DMS 273 (cell line): ENCODE measurements around the gene TNFSF12.
"Not testable (repeated sequence)": the region's sequence is repeated elsewhere in the genome, so short reads cannot be mapped to it uniquely, and the experiment has no call there.

ENCODE experiments used
- DNase-seq: peaks from one replicate; lab custom pipeline; 2025; ENCODE audit not compliant: unreplicated experiment; lab: John Stamatoyannopoulos, UW

The TNFSF12 gene

DNA sequence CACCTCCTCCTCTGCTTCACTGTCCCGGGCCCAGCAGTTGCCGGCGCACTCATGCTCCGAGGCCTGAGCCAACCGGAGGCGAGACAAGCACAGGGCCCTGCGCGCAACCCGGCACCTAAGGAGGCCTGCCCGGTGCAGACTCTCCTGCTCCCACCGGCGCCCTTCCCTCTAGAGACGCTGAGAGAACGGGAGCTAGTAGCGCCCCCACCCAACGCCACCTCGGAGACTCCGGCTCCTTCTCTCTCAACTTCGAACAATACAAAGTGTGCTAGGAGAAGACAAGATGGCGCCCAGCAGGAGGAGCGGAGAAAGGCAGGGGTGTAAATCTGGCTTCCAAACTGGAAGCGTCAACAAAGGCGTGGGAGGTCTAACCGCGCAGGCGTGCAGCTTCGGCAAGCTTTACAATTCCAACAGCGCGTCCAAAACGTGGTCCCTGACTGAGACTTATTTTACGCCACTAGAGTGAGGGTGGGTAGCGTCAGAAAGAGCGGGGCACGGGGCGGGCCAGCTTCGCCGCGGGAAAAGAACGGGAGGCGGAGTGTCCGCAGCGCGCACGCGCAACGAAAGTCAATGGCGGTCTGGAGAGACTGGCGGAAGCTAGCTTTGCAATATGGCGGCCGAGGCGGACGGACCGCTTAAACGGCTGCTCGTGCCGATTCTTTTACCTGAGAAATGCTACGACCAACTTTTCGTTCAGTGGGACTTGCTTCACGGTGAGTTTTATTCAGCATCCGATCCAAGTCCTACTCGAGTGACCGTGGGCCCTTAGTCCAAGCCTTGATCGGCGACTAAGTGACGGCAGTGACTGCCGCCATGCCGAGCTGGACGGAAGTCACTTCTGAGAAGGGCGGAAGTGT lies 34.6 kb downstream of the TNFSF12 start, which contains the start of gene MPDU1:
TSS of gene MPDU1 (plus strand) at position 600 of the 857 bp plus-strand sequence. CDS start at position 611, 11 bp downstream.
- peak; percentile 97 for DNase-seq

DNA sequence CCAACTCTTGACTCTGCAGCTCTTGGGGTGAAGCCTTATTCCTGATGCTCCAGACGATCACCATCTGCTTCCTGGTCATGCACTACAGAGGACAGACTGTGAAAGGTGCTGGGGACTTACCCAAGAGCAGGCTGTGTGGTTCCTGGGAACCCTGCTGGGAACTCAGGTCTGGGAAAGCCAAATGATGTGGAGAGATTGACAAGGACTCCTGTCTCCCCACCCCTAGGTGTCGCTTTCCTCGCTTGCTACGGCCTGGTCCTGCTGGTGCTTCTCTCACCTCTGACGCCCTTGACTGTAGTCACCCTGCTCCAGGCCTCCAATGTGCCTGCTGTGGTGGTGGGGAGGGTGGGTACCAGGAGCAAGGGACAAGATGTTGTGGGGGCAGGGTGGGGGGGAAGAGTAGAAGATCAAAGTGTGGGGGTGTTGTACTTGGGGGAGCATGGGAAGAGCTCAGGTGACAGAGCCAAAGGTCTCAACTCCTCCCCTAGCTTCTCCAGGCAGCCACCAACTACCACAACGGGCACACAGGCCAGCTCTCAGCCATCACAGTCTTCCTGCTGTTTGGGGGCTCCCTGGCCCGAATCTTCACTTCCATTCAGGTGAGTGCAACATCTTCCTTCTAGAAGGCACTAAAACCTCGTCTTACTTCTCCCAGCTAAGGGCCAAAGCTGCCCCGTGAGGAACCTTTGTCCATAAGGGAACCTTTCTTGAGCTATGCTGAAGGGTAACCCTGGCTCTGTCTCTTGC lies 38.0 kb downstream of the TNFSF12 start:
- peak; percentile 52 for DNase-seq

DNA sequence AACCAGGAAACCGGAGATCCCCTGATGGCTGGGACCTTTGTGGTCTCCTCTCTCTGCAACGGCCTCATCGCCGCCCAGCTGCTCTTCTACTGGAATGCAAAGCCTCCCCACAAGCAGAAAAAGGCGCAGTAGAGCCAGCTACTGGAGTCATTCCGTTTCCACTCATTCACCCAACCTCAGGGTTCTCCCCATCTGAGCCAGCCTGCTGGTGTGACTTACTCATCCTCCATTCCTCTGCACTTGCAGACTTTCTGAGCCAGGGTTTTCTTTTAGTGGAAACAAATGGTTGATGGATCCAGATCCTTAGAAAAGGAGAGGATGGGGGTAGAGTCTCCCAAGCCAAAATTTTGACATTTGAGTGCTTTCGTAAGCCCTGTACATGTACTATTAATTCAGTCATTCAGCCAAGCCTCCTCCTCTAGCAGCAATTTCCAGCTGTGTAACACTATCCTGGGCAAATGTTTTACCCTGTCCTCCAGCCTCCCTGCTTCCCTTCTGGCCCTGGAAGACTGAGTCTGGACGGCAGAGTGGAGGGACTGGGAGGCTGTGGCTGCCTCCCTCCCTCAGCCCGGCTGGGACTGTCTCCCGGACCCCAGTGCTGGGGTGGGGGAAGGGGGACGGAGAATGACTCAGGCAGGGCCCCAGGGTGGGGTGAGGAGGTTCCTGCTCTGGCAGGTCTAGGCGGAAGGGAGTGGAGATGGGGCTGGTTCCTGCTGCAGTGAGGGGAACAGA lies 38.7 kb downstream of the TNFSF12 start:
- no peak for DNase-seq

DNA sequence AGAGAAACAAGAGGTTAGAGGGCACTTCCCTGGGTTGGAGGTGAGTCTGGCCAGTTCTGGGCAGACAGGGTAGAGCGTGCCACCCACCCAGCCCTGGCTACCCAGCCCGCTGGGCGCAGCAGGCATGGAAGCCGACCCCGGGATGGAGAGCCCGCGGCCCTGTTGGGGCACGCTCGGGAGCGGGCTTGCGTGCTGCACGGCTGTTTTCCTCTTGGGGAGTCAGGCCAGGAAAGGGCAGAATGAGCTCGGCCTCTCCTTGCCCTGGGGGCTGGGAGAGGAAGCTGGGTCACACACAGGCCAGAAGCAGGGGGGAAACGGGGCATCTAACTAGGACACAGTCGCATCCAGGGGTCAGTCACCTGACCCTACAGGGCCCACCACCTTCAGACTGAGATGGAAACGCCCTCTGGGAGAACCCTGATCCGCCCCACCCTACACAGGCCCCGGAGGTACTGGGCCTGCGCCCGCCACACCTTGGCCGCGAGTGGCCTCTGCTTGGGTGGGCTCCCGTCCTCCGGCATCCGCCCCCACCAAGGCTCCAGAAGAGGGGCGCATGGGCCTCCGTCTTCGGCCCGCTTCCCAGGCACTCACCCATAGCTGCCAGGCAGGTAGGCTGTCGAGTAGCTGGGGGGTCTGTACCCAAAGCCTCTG lies 39.8 kb downstream of the TNFSF12 start:
- DNase-seq, result no peak

DNA sequence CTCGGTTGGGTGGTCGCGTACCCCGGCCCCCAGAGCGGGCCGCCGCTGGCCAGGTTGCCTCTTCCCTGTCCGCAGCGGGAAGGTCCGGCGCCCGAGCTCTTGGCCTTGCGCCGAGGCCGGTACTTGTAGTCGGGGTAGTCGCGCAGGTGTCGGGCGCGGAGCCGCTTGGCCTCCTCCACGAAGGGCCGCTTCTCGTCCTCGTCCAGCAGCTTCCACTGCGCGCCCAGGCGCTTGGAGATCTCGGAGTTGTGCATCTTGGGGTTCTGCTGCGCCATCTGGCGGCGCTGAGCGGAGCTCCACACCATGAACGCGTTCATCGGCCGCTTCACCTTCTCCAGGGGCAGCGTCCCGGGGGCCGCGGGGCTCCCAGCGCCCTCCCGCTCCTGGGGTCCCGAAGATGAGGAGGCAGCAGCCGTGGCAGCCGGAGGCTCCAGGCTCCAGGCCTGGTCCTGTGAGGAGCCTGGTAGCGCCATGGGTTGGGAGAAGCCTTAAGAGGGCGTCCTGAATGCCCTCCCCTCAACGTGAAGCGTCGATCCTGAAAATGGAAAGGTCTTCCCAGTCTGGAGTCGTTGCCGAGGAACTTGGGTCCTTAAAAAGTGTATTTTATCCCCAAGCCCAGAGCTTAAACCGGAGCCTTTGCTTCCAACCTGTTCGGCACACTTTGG lies 40.5 kb downstream of the TNFSF12 start:
- DNase-seq, result peak; percentile 81

DNA sequence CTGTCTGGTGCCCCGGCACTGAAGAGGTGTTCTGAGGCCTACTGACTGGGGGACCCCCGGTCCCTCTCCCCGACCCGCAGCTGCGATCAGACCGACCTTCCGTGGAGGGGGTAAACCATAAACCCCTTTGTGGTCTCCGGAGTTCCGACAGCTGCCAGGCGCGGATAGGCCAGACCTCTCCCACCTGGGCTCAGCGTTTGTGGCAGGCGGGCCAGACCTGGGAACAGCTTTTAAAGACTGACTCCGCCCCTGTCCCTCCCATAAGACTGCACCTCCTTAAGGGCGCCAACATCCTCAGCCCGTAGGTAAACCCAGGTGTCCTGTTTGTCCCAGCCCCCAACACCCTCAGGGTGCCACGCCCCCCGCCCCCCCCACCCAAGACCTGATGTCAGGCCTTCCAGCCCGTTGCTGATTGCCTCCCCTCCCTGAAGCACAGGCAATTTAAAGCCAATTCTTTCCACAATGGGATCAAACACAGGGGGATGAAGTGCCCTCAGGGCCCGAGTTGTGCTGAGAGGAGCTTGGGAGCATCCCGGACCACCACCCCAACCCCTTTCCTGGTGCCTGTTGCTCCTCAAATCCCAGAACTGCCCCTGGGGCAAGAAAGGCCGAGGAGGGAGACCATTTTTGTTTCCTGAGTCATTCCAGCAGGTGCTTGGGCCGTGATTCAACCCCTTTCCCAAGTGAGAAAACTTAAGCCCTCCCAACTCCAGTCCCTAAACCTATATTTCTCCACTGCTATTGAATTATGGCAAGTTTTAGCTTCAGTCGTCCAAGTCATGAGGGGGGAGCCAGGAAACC lies 41.2 kb downstream of the TNFSF12 start, which contains the start of gene SOX15:
TSS of gene SOX15 (minus strand) at position 204 of the 801 bp plus-strand sequence. CDS start 418 bp downstream, outside the sequence.
- no peak for DNase-seq

DNA sequence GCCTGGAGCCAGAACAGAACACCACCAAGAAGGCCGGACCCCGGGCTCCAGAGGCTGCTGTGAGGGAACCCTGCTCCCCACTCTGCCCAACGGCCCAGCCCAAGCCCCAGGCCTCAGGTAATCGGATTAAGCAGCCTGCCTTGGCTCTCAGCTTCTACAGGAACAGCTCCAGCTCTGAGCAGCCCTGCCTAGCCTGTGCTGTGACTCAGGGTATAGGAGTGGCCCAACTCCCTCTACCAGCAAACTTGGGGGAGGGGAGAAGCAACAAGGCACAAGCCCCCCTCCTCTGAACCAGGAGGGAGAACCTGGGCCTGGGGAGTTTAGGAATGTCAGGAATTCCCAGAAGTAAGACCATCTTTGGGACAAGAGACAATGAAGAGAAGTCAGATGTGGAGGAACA lies 41.9 kb downstream of the TNFSF12 start:
- DNase-seq, result no peak

DNA sequence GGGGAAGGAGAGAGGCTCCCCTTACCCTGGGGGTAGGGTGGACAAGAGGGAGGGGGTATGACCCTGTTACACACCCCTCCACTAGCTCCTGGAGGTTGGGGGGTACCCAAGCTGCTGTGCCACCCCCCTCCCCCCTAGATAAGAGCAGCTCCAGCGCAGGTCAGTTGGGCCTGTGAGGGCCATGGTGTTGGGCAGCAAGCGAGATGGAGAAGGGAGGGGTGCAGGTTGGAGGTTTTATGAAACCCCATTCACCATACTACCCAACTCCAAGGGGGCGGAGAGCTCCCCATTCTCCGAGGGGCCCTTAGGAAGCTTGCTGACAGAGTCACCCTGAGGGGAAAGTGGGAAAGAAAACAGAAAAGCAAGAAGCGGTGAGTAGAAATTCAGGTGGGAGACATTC lies 42.7 kb downstream of the TNFSF12 start:
- no peak for DNase-seq

DNA sequence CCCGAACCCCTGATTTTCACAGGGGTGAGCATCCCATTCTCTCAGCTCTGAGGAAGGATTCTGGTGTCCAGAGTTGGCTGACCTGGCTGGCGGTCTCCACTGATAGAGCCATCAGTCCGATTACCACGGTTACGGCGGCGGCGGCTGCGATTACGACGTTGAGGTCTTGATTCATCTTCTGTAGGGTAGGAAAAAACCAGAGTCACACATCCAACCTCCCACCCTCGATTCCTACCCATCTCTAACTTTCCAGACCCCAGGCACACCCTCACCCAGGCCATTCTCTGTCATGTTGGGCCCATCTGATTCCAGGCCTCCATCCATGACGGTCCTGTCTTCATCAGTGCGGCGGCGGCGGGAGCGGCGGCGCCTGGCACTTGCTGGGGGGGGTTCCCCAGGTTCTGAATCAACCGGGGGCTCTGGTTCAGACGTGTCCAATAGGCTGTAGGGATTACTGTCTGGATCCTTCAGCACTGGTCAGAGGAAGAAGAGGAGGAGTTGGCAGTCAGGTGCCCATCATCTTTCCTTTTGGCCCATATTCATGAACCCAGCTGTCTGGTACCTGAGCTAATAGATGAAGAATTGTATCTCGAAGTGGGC lies 43.7 kb downstream of the TNFSF12 start:
- DNase-seq, result no peak

DNA sequence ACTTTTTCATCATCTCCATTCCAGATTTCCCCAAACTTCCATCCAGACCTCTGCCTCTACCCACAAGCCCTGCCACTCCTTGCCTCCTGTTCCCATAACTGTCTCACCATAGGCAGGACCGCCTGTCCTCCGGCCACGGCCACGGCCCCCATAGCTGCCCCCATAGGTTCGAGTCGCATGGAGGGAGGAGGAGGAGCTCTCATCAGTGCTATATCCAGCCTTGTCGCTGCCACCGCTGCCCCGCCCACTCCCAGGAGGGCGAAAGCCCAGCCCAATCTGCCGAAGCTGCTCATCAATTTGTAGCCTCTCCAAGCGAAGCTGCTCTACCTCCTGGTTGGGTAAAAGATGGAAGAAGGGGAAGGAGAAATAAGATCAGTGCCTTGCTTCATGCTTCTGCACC lies 44.4 kb downstream of the TNFSF12 start:
- no peak for DNase-seq

DNA sequence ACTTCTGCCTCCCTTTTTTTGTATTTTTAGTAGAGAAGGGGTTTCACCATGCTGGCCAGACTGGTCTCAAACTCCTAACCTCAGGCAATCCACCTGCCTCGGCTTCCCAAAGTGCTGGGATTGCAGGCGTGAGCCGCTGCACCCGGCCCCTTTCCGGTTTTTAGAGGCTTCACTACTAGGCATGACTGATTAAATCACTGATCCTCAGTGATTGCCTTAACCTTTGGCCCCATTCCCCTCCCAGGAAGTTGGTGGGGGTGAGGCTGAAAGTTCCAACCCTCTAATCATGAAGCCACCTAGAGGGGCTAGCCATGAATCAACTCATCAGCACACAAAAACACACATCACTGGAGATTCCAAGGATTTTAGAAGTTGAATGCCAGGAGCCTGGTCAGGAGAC lies 48.7 kb downstream of the TNFSF12 start:
- DNase-seq, result not testable (repeated sequence)

DNA sequence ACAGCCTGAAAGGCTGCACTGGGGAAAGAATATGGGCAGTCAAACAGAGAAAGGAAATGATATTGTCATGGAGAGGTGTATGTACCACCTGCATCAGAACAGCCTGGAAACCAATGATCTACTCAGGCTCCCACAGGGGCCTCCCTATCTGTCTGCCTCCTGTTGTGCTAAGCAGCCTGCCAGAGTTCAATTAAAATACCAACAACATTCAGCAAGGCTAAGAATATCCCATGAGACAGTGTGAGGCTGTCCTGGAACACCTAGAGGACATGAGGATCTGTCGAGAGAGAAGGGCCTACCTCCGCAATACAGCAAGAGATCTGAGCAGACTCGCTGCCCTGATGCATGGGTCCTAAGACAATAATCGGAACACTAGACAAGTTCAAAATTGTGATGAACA lies 57.4 kb downstream of the TNFSF12 start:
- DNase-seq, result no peak
